SJCRH30 (cell line): ENCODE measurements around the gene RPS23. TPM values are rescaled to one million over a fixed set of nuclear protein-coding genes. Genes with fewer than 3 reads are reported as not detected.

Experiments
- DNase-seq, 2 experiments: peaks; one replicate each; pipeline ENCODE4 v3.0.0-alpha.2; 2015 to 2020
- H3K27ac ChIP-seq: fragments of 250-450 bp; sonication (Bioruptor Pico); 2 replicates; pipeline ENCODE4 v1.5.1; 2020; ENCODE audit warnings: mild to moderate bottlenecking, moderate library complexity
- H3K27me3 ChIP-seq: fragments of 250-450 bp; sonication (Bioruptor Pico); 2 replicates; pipeline ENCODE4 v1.5.1; 2020; ENCODE audit warnings: mild to moderate bottlenecking, moderate library complexity
- H3K36me3 ChIP-seq: fragments of 250-450 bp; sonication (Bioruptor Pico); 2 replicates; pipeline ENCODE4 v1.5.1; 2020; ENCODE audit warnings: mild to moderate bottlenecking, moderate library complexity
- H3K4me1 ChIP-seq: fragments of 250-450 bp; sonication (Bioruptor Pico); 2 replicates; pipeline ENCODE4 v1.5.1; 2020; ENCODE audit warnings: mild to moderate bottlenecking, moderate library complexity
- H3K4me3 ChIP-seq: fragments of 250-450 bp; sonication (Bioruptor Pico); 2 replicates; pipeline ENCODE4 v1.5.1; 2020; ENCODE audit warnings: mild to moderate bottlenecking, moderate library complexity
- H3K9me3 ChIP-seq: fragments of 250-450 bp; sonication (Bioruptor Pico); replicated peaks from 2 replicates; pipeline ENCODE4 v1.5.1; 2020; ENCODE audit warnings: mild to moderate bottlenecking, moderate library complexity
- total RNA-seq: library from RNA; depleted of rRNA; stranded (reverse); fragments of >200 nt; shearing (Covaris generic); gene quantifications from 2 replicates; pipeline ENCODE4 v1.2.3, GENCODE V29; 2014; rRNA removed

RPS23 gene
- total RNA-seq: 6,023 and 7,073 TPM in 2 replicates

GRCh38 chr5:82277987-82278710 is at the start of gene RPS23:
Gene RPS23 (minus strand): TSS chr5:82278354. CDS start chr5:82278323, 31 bp downstream.
- Histone ChIP-seq H3K4me1 (peaks cover 6% of the 10 kb centered on the region), H3K9me3 (no peaks in the 10 kb centered on the region), H3K27ac (peak within 1 kb of the TSS; percentile 95), H3K4me3 (peak within 1 kb of the TSS; percentile 85), H3K36me3 (peaks cover 46% of the 10 kb centered on the region), H3K27me3 (no peaks in the 10 kb centered on the region)
- DNase-seq: peak; percentile 93 to 96

- no peak overlapping the region for H3K4me3 ChIP-seq
- DNase-seq: no peak
- H3K27me3 ChIP-seq: no peaks in the 10 kb centered on the region
- H3K36me3 ChIP-seq: no peaks in the 10 kb centered on the region
- H3K4me1 ChIP-seq: no peaks in the 10 kb centered on the region
- no peak overlapping the region for H3K27ac ChIP-seq
- H3K9me3 ChIP-seq: no peaks in the 10 kb centered on the region
Measured at GRCh38 chr5:82327941-82328340, 49.8 kb upstream of the RPS23 start.

- H3K27ac ChIP-seq: no peak overlapping the region
- H3K36me3 ChIP-seq: no peaks in the 10 kb centered on the region
- DNase-seq: no peak
- no peaks in the 10 kb centered on the region for H3K27me3 ChIP-seq
- H3K4me1 ChIP-seq: no peaks in the 10 kb centered on the region
- no peaks in the 10 kb centered on the region for H3K9me3 ChIP-seq
- H3K4me3 ChIP-seq: no peak overlapping the region
Measured at GRCh38 chr5:82325996-82326395, 47.8 kb upstream of the RPS23 start.

GRCh38 chr5:82325155-82325554 is 47.0 kb upstream of the RPS23 start:
- H3K4me1 ChIP-seq: no peaks in the 10 kb centered on the region
- H3K27ac ChIP-seq: no peak overlapping the region
- H3K36me3 ChIP-seq: no peaks in the 10 kb centered on the region
- H3K4me3 ChIP-seq: no peak overlapping the region
- DNase-seq: no peak
- no peaks in the 10 kb centered on the region for H3K27me3 ChIP-seq
- no peaks in the 10 kb centered on the region for H3K9me3 ChIP-seq

- Histone ChIP-seq H3K36me3 (no peaks in the 10 kb centered on the region), H3K4me1 (no peaks in the 10 kb centered on the region), H3K27ac (no peak overlapping the region), H3K9me3 (0 out of 2 replicates have a peak, but pooled peaks cover 2% of the 10 kb centered on the region), H3K4me3 (no peak overlapping the region), H3K27me3 (no peaks in the 10 kb centered on the region)
- DNase-seq: peak in 1 of 2 experiments; percentile 16
Measured at GRCh38 chr5:82320966-82321365, 42.8 kb upstream of the RPS23 start.

- Histone ChIP-seq H3K4me1 (peaks cover 3% of the 10 kb centered on the region; the same call in 1 of the 2 replicates), H3K9me3 (0 out of 2 replicates have a peak, but pooled peaks cover 2% of the 10 kb centered on the region), H3K36me3 (no peaks in the 10 kb centered on the region), H3K4me3 (no peak overlapping the region), H3K27me3 (no peaks in the 10 kb centered on the region), H3K27ac (no peak overlapping the region)
- no peak for DNase-seq
Measured at GRCh38 chr5:82319651-82320376, 41.7 kb upstream of the RPS23 start.

GRCh38 chr5:82319192-82319591 is 41.0 kb upstream of the RPS23 start:
- H3K27me3 ChIP-seq: no peaks in the 10 kb centered on the region
- no peaks in the 10 kb centered on the region for H3K36me3 ChIP-seq
- peaks cover 3% of the 10 kb centered on the region; the same call in 1 of the 2 replicates for H3K4me1 ChIP-seq
- H3K9me3 ChIP-seq: 0 out of 2 replicates have a peak, but pooled peaks cover 2% of the 10 kb centered on the region
- H3K4me3 ChIP-seq: no peak overlapping the region
- DNase-seq: no peak
- H3K27ac ChIP-seq: no peak overlapping the region

- Histone ChIP-seq H3K4me3 (no peak overlapping the region), H3K4me1 (peaks cover 3% of the 10 kb centered on the region), H3K9me3 (0 out of 2 replicates have a peak, but pooled peaks cover 2% of the 10 kb centered on the region), H3K27me3 (no peaks in the 10 kb centered on the region), H3K27ac (no peak overlapping the region), H3K36me3 (no peaks in the 10 kb centered on the region)
- peak; percentile 18 to 44 for DNase-seq
Measured at GRCh38 chr5:82314964-82315758, 37.0 kb upstream of the RPS23 start.

- H3K27ac ChIP-seq: no peak overlapping the region
- H3K36me3 ChIP-seq: no peaks in the 10 kb centered on the region
- no peak for DNase-seq
- H3K9me3 ChIP-seq: no peaks in the 10 kb centered on the region
- peaks cover 3% of the 10 kb centered on the region for H3K4me1 ChIP-seq
- no peak overlapping the region for H3K4me3 ChIP-seq
- H3K27me3 ChIP-seq: no peaks in the 10 kb centered on the region
Measured at GRCh38 chr5:82313016-82313415, 34.9 kb upstream of the RPS23 start.

- Histone ChIP-seq H3K9me3 (no peaks in the 10 kb centered on the region), H3K4me1 (peaks cover 3% of the 10 kb centered on the region), H3K4me3 (no peak overlapping the region), H3K27me3 (no peaks in the 10 kb centered on the region), H3K36me3 (no peaks in the 10 kb centered on the region), H3K27ac (no peak overlapping the region)
- DNase-seq: peak; percentile 63 to 85
Measured at GRCh38 chr5:82312373-82312856, 34.3 kb upstream of the RPS23 start.

- no peak overlapping the region for H3K4me3 ChIP-seq
Measured at GRCh38 chr5:82309091-82309531, 31.0 kb upstream of the RPS23 start.

GRCh38 chr5:82308416-82308815 is 30.3 kb upstream of the RPS23 start:
- no peaks in the 10 kb centered on the region for H3K36me3 ChIP-seq
- H3K4me1 ChIP-seq: no peaks in the 10 kb centered on the region; the same call in 1 of the 2 replicates
- no peak for DNase-seq
- H3K27ac ChIP-seq: no peak overlapping the region
- H3K27me3 ChIP-seq: no peaks in the 10 kb centered on the region
- no peaks in the 10 kb centered on the region for H3K9me3 ChIP-seq
- H3K4me3 ChIP-seq: no peak overlapping the region

More at GRCh38 chr5:82309091-82309531, 31.0 kb upstream of the RPS23 start:
- no peaks in the 10 kb centered on the region; the same call in 1 of the 2 replicates for H3K4me1 ChIP-seq
- H3K27me3 ChIP-seq: no peaks in the 10 kb centered on the region
- no peaks in the 10 kb centered on the region for H3K36me3 ChIP-seq
- H3K27ac ChIP-seq: no peak overlapping the region
- no peak for DNase-seq
- H3K9me3 ChIP-seq: no peaks in the 10 kb centered on the region

GRCh38 chr5:82307451-82307850 is 29.3 kb upstream of the RPS23 start:
- Histone ChIP-seq H3K27ac (no peak overlapping the region), H3K4me3 (no peak overlapping the region), H3K27me3 (no peaks in the 10 kb centered on the region), H3K9me3 (no peaks in the 10 kb centered on the region), H3K4me1 (no peaks in the 10 kb centered on the region; the same call in 1 of the 2 replicates), H3K36me3 (no peaks in the 10 kb centered on the region)
- DNase-seq: no peak

- Histone ChIP-seq H3K4me1 (no peaks in the 10 kb centered on the region), H3K36me3 (no peaks in the 10 kb centered on the region), H3K9me3 (no peaks in the 10 kb centered on the region), H3K27ac (no peak overlapping the region), H3K27me3 (no peaks in the 10 kb centered on the region), H3K4me3 (no peak overlapping the region)
- DNase-seq: no peak
Measured at GRCh38 chr5:82306151-82306550, 28.0 kb upstream of the RPS23 start.
